GM12878 (cell line): ENCODE measurements around the gene CPVL. TPM values are rescaled to one million over a fixed set of nuclear protein-coding genes. Genes with fewer than 3 reads are reported as not detected.
"Not testable (repeated sequence)": the region's sequence is repeated elsewhere in the genome, so short reads cannot be mapped to it uniquely, and the experiment has no call there.

Source experiments
- ATAC-seq: fragments of 200-7000 bp; cut with Tn5 transposase; 3 replicates; pipeline ENCODE4 v1.9.1; 2020; ENCODE audit warnings: mild to moderate bottlenecking, moderate library complexity
- BruUV-seq: library from RNA; stranded (reverse); fragments of 400-500 nt; replicated peaks from 2 replicates; lab custom pipeline; 2021; lab: Mats Ljungman, UMichigan
- CTCF ChIA-PET: fragments of 300-600 bp; sonication (Branson Sonifier 250); formaldehyde crosslinking; extraction: SDS; loops from one replicate; lab custom pipeline; 2021; ENCODE audit warnings: inconsistent platforms; lab: Yijun Ruan, JAX
- POLR2A ChIA-PET: fragments of 350-600 bp; formaldehyde crosslinking; extraction: SDS; loops from one replicate; lab custom pipeline; 2021; ENCODE audit warnings: inconsistent platforms; lab: Charles Lee
- RAD21 ChIA-PET: fragments of 300-600 bp; sonication (Branson Sonifier 250); formaldehyde crosslinking; loops from one replicate; lab custom pipeline; 2023; ENCODE audit warnings: antibody characterized with exemption; ENCODE audit not compliant: unreplicated experiment; lab: Charles Lee
- SMC1A ChIA-PET: fragments of 300-600 bp; sonication (Branson Sonifier 250); formaldehyde crosslinking; loops from one replicate; lab custom pipeline; 2023; ENCODE audit not compliant: unreplicated experiment, uncharacterized antibody; lab: Charles Lee
- DNase-seq: peaks from one replicate; pipeline ENCODE4 v3.0.0-alpha.2; 2011; ENCODE audit warnings: low read depth, low spot score
- FAIRE-seq: peaks from 3 replicates; lab custom pipeline; 2011; peaks lifted over from hg19 to GRCh38; lab: Jason Lieb, UNC
- H2AFZ ChIP-seq: 2 replicates; pipeline ENCODE4 v1.6.0; 2011; ENCODE audit warnings: low read depth, low read length, control low read depth; ENCODE audit not compliant: control insufficient read depth
- H3K27ac ChIP-seq: 2 replicates; pipeline ENCODE4 v1.5.1; 2011; ENCODE audit warnings: control low read depth; ENCODE audit not compliant: control insufficient read depth, insufficient read depth
- H3K27me3 ChIP-seq, 2 experiments: replicated peaks in 1 of 2; 2 replicates each; pipeline versions ENCODE4 v1.6.0 to v1.6.1; 2011; ENCODE audit warnings: low read length in 1 of 2; ENCODE audit not compliant: control insufficient read depth in 2 of 2, insufficient read depth in 2 of 2
- H3K36me3 ChIP-seq, 2 experiments: 2 replicates each; pipeline ENCODE4 v1.5.1; 2011; ENCODE audit warnings: low read length in 1 of 2; ENCODE audit not compliant: control insufficient read depth in 2 of 2, insufficient read depth in 2 of 2
- H3K4me1 ChIP-seq: 2 replicates; pipeline ENCODE4 v1.6.1; 2011; ENCODE audit warnings: mild to moderate bottlenecking, low read length, moderate library complexity, mixed read lengths; ENCODE audit not compliant: control insufficient read depth, insufficient read depth
- H3K4me2 ChIP-seq: 2 replicates; pipeline ENCODE4 v1.6.0; 2011; ENCODE audit warnings: control low read depth; ENCODE audit not compliant: control insufficient read depth, insufficient read depth
- H3K4me3 ChIP-seq: fragments of 200-600 bp; sonication (generic); 2 replicates; pipeline ENCODE4 v1.5.1; 2016
- H3K79me2 ChIP-seq: 2 replicates; pipeline ENCODE4 v1.6.0; 2011; ENCODE audit warnings: low read length; ENCODE audit not compliant: control insufficient read depth, insufficient read depth
- H3K9ac ChIP-seq: 2 replicates; pipeline ENCODE4 v1.8.0; 2011; ENCODE audit warnings: low read length, control low read depth, mixed read lengths; ENCODE audit not compliant: control insufficient read depth, insufficient read depth
- H3K9me3 ChIP-seq: replicated peaks from 3 replicates; pipeline ENCODE4 v1.5.1; 2011; ENCODE audit warnings: mild to moderate bottlenecking, low read length; ENCODE audit not compliant: control insufficient read depth, insufficient read depth
- H4K20me1 ChIP-seq: 2 replicates; pipeline ENCODE4 v1.6.0; 2011; ENCODE audit not compliant: control insufficient read depth, insufficient read depth
- CEBPB ChIP-seq, 2 experiments: fragments of 150-350 bp in 1 of 2; IDR thresholded peaks; 2 replicates each; pipeline ENCODE4 v1.6.1; 2012 to 2014; ENCODE audit warnings: low read depth in 2 of 2, low read length in 2 of 2, borderline replicate concordance in 1 of 2, inconsistent platforms in 1 of 2
- FOXM1 ChIP-seq: IDR thresholded peaks from 2 replicates; pipeline ENCODE4 v1.6.1; 2012; ENCODE audit warnings: low read depth, mild to moderate bottlenecking, inconsistent platforms, low read length, moderate library complexity
- MYC ChIP-seq: IDR thresholded peaks from 2 replicates; pipeline ENCODE4 v1.6.1; 2011; ENCODE audit warnings: mild to moderate bottlenecking, low read length, moderate library complexity, inconsistent platforms; ENCODE audit not compliant: insufficient read depth, insufficient replicate concordance, insufficient read length, severe bottlenecking
- POLR2AphosphoS5 ChIP-seq: IDR thresholded peaks from 2 replicates; pipeline ENCODE4 v1.6.1; 2011; ENCODE audit warnings: mild to moderate bottlenecking, low read length, inconsistent platforms
- SUZ12 ChIP-seq: fragments of 200-600 bp; sonication (generic); IDR thresholded peaks from one replicate; pipeline ENCODE4 v1.6.1; 2018; ENCODE audit warnings: antibody characterized with exemption, mild to moderate bottlenecking; ENCODE audit not compliant: unreplicated experiment
- ZNF274 ChIP-seq: IDR thresholded peaks from one replicate; pipeline ENCODE4 v1.8.0; 2011; ENCODE audit not compliant: insufficient read length, insufficient read depth
- ZNF622 ChIP-seq: fragments of 450-650 bp; IDR thresholded peaks from 2 replicates; pipeline ENCODE4 v1.6.1; 2017; ENCODE audit warnings: mild to moderate bottlenecking, inconsistent platforms
- WGBS: methylation state at CpG from one replicate; pipeline ENCODE4 v1.1.6; 2016; ENCODE audit warnings: low lambda C conversion rate; ENCODE audit not compliant: insufficient replicate concordance, insufficient coverage; ENCODE audit errors: missing lambda C conversion rate; 5-methylcytosine and 5-hydroxymethylcytosine counted together
- in situ Hi-C: fragments of 300-500 bp; cut with MboI; formaldehyde crosslinking; loops from 9 replicates; pipeline ENCODE4 v1.14.3; 2018; ENCODE audit warnings: mixed read lengths
- intact Hi-C: fragments of 100-400 bp; cut with micrococcal nuclease; formaldehyde crosslinking; loops from one replicate; pipeline ENCODE4 v1.14.2; 2022; ENCODE audit not compliant: unreplicated experiment
- polyA plus RNA-seq, 11 experiments: library from polyadenylated mRNA; depleted of rRNA in 4 of 11; unstranded in 6 of 11; stranded (reverse) in 5 of 11; fragments of >200 nt; fragmentation: Nextera tagmentation in 4 of 11; fragmentation: Illumina TruSeq in 1 of 11; extraction: Ambion mirVana in 4 of 11; extraction: Trizol in 1 of 11; gene quantifications; 1 replicate in 1 of 11; 2 replicates in 10 of 11; pipeline versions ENCODE4 v1.2.1 to v1.2.3, GENCODE V29; 2011 to 2016; ENCODE audit warnings: inconsistent platforms in 2 of 11, missing spikeins in 2 of 11, low read depth in 1 of 11
- total RNA-seq, 4 experiments: library from RNA; depleted of rRNA in 3 of 4; stranded (reverse); fragments of >200 nt in 3 of 4; fragmentation: Illumina TruSeq in 1 of 4; extraction: Trizol in 1 of 4; gene quantifications; 2 replicates each; pipeline versions ENCODE4 v1.2.1 to v1.2.3, GENCODE V29; 2013 to 2021

CPVL gene
- total and polyA plus RNA-seq, 10 of the 15 experiments (the other 5 are each of a cell fraction or from before 2014, with no cell fraction given), result 0.59 TPM; not detected in 9

- H4K20me1 ChIP-seq, result no peaks in the 10 kb centered on the region
- ChIA-PET CTCF (interaction anchor here (1.0 kb wide), 1 partner anchor 9 kb away, joined by 4 read pairs; no protein-coding TSS in a partner anchor), SMC1A (interaction anchor here (1.1 kb wide), 1 partner anchor 188 kb away, joined by 3 read pairs; no protein-coding TSS in a partner anchor), RAD21 (no interaction called here), POLR2A (no interaction called here)
- in situ Hi-C loops (no loop called here), intact Hi-C loops (loop anchor here (2.0 kb wide), 1 partner anchor 294 kb away; no protein-coding TSS in a partner anchor)
- TF ChIP-seq ZNF622 (no peak), CEBPB (IDR thresholded peaks at IDR 0.05; ENCODE audit: borderline replicate concordance in 1 of 2, low read depth in 2 of 2, low read length in 2 of 2) (no peak), SUZ12 (no peak), POLR2AphosphoS5 (no peak), FOXM1 (no peak), MYC (no peak), ZNF274 (no peak)
- FAIRE-seq (no peak), ATAC-seq (no peak), DNase-seq (no peak)
- H3K79me2 ChIP-seq, result no peaks in the 10 kb centered on the region
- WGBS, result 37% methylated on average over 2 of the region's 2 CpGs
- no peak overlapping the region for H3K4me2 ChIP-seq
- H3K9me3 ChIP-seq, result no peaks in the 10 kb centered on the region
- no peaks in the 10 kb centered on the region for H3K4me1 ChIP-seq
- H3K4me3 ChIP-seq, result no peak overlapping the region
- no peak overlapping the region for H3K27ac ChIP-seq
- no peak overlapping the region for H2AFZ ChIP-seq
- BruUV-seq, result no TSS peak
- no peaks in the 10 kb centered on the region for H3K36me3 ChIP-seq
- H3K9ac ChIP-seq, result no peak overlapping the region
- peaks cover 0 to 1% of the 10 kb centered on the region in 2 experiments; a peak in 2 of 4 replicates for H3K27me3 ChIP-seq
Observed at GRCh38 chr7:29115130-29115687, 31.1 kb downstream of the CPVL start.

- 8% methylated on average over 2 of the region's 2 CpGs for WGBS
- H3K4me3 ChIP-seq, H3K27ac ChIP-seq, FAIRE-seq, H3K4me2 ChIP-seq, DNase-seq, H3K4me1 ChIP-seq, BruUV-seq, H4K20me1 ChIP-seq, ATAC-seq, H3K36me3 ChIP-seq, H3K79me2 ChIP-seq, H3K27me3 ChIP-seq, H3K9me3 ChIP-seq, H2AFZ ChIP-seq, in situ Hi-C loops, H3K9ac ChIP-seq, POLR2A ChIA-PET: not testable (repeated sequence)
- intact Hi-C loops, result loop anchor here (2.0 to 5.0 kb wide), 2 partner anchors 228 to 295 kb away; no protein-coding TSS in a partner anchor
- ChIA-PET RAD21 (interaction anchor here (1.0 kb wide), 1 partner anchor 294 kb away, joined by 4 read pairs; no protein-coding TSS in a partner anchor), CTCF (interaction anchor here (0.6 to 3.3 kb wide), 6 partner anchors 8 to 295 kb away, joined by 3 to 11 read pairs (median 4); no protein-coding TSS in a partner anchor), SMC1A (interaction anchor here (1.0 to 1.1 kb wide), 3 partner anchors 14 to 295 kb away, joined by 3 to 5 read pairs (median 3); no protein-coding TSS in a partner anchor)
Observed at GRCh38 chr7:29114266-29114665, 32.1 kb downstream of the CPVL start.
